SU-DHL-6 (cell line): ENCODE measurements around the gene SLC5A11.

ENCODE experiments used
- H2AFZ ChIP-seq: fragments of 200-600 bp; sonication (generic); 2 replicates; pipeline ENCODE4 v1.6.1; 2014; ENCODE audit warnings: low read depth, mild to moderate bottlenecking, moderate library complexity, mixed read lengths, antibody characterized with exemption, low read length; ENCODE audit not compliant: severe bottlenecking
- H3F3A ChIP-seq: fragments of 200-600 bp; shearing (Covaris generic); 2 replicates; pipeline ENCODE4 v1.6.0; 2016; ENCODE audit warnings: antibody characterized with exemption, mild to moderate bottlenecking; ENCODE audit not compliant: insufficient read depth
- H3K27ac ChIP-seq: fragments of 200-600 bp; sonication (generic); 2 replicates; pipeline ENCODE4 v1.5.1; 2016; ENCODE audit warnings: low read depth, mild to moderate bottlenecking, low read length, moderate library complexity, mixed read lengths
- H3K27me3 ChIP-seq: fragments of 200-600 bp; sonication (generic), shearing (Covaris generic); 2 replicates; pipeline ENCODE4 v1.6.0; 2014; ENCODE audit warnings: mild to moderate bottlenecking, low read length
- H3K36me3 ChIP-seq: fragments of 200-600 bp; sonication (generic); 2 replicates; pipeline ENCODE4 v1.6.1; 2014; ENCODE audit warnings: mild to moderate bottlenecking, low read length, mixed read lengths
- H3K4me2 ChIP-seq: fragments of 300-600, 200-600 bp; shearing (Covaris generic), sonication (generic); 2 replicates; pipeline ENCODE4 v1.6.0; 2014; ENCODE audit warnings: low read length, low read depth, mild to moderate bottlenecking; ENCODE audit not compliant: poor library complexity, severe bottlenecking
- H3K4me3 ChIP-seq: fragments of 200-600 bp; sonication (generic); 2 replicates; pipeline ENCODE4 v1.5.1; 2014; ENCODE audit warnings: antibody characterized with exemption, low read length, mild to moderate bottlenecking, mixed read lengths; ENCODE audit not compliant: insufficient read depth, poor library complexity, severe bottlenecking
- H3K79me2 ChIP-seq: fragments of 200-600 bp; sonication (generic); 2 replicates; pipeline ENCODE4 v1.6.1; 2014; ENCODE audit warnings: mild to moderate bottlenecking, low read length, moderate library complexity; ENCODE audit not compliant: insufficient read depth
- H3K9ac ChIP-seq: fragments of 200-600 bp; sonication (generic); 2 replicates; pipeline ENCODE4 v1.7.0; 2014; ENCODE audit warnings: mild to moderate bottlenecking, low read length
- H3K9me2 ChIP-seq: fragments of 200-600 bp; sonication (generic); replicated peaks from 2 replicates; pipeline ENCODE4 v1.6.1; 2014; ENCODE audit warnings: low read length; ENCODE audit not compliant: insufficient read depth
- H3K9me3 ChIP-seq: fragments of 200-600 bp; sonication (generic); 2 replicates; pipeline ENCODE4 v1.6.1; 2014; ENCODE audit warnings: low read length, mixed read lengths; ENCODE audit not compliant: insufficient read depth
- H4K20me1 ChIP-seq: fragments of 200-600 bp; sonication (generic); 2 replicates; pipeline ENCODE4 v1.6.1; 2014; ENCODE audit warnings: low read depth, mild to moderate bottlenecking, antibody characterized with exemption, low read length, moderate library complexity, mixed read lengths
- EZH2phosphoT487 ChIP-seq: fragments of 200-600 bp; sonication (generic), shearing (Covaris generic); conservative IDR thresholded peaks from 2 replicates; pipeline ENCODE4 v1.6.1; 2018; ENCODE audit warnings: mild to moderate bottlenecking, antibody characterized with exemption, low read length, moderate library complexity, mixed read lengths
- TF ChIP-seq, protein P1 (sequence below): fragments of 200-600 bp; sonication (generic); IDR thresholded peaks from one replicate; pipeline ENCODE4 v1.5.1; 2017; ENCODE audit warnings: antibody characterized with exemption, mild to moderate bottlenecking, low read length, moderate library complexity; ENCODE audit not compliant: insufficient read depth, poor library complexity, severe bottlenecking

The SLC5A11 gene

DNA sequence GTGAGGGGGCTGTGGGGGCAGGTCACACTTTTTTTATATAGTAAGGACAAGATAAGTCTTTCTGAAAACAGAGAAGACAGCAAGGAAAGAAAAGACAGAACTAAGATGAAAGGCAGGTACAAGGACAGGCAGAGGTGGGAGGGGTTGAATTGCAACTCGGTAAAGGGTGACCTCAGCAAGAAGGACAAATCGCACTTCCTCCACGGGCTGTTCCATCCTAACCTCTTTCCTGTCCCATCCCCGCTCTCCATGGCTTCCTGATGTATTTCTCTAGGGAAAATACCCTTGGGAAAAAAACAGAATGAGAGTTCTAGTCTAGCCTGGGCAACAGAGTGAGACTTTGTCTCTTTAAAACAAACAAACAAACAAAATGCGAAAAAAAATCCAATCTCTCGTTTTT, 112.1 kb downstream of the SLC5A11 start:
- Histone ChIP-seq H2AFZ (no peak overlapping the region), H3K4me2 (no peak overlapping the region), H3K27me3 (no peaks in the 10 kb centered on the region), H3K9me3 (peaks cover 6% of the 10 kb centered on the region; the same call in 1 of the 2 replicates), H3K36me3 (peaks cover 19% of the 10 kb centered on the region), H3K79me2 (no peaks in the 10 kb centered on the region), H4K20me1 (no peaks in the 10 kb centered on the region), H3K27ac (no peak overlapping the region), H3K4me3 (no peak overlapping the region), H3K9ac (no peak overlapping the region), H3F3A (no peaks in the 10 kb centered on the region), H3K9me2 (no peaks in the 10 kb centered on the region)
- TF ChIP-seq EZH2phosphoT487: no peak
- TF ChIP-seq, protein P1, sequence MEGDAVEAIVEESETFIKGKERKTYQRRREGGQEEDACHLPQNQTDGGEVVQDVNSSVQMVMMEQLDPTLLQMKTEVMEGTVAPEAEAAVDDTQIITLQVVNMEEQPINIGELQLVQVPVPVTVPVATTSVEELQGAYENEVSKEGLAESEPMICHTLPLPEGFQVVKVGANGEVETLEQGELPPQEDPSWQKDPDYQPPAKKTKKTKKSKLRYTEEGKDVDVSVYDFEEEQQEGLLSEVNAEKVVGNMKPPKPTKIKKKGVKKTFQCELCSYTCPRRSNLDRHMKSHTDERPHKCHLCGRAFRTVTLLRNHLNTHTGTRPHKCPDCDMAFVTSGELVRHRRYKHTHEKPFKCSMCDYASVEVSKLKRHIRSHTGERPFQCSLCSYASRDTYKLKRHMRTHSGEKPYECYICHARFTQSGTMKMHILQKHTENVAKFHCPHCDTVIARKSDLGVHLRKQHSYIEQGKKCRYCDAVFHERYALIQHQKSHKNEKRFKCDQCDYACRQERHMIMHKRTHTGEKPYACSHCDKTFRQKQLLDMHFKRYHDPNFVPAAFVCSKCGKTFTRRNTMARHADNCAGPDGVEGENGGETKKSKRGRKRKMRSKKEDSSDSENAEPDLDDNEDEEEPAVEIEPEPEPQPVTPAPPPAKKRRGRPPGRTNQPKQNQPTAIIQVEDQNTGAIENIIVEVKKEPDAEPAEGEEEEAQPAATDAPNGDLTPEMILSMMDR: no peak
